Stimulated activated effector memory CD8-positive, alpha-beta T cell treated with anti-CD3 and anti-CD28 coated beads, Interleukin-12 subunit alpha, Interleukin-12 subunit beta, amount 100 ng/mL, for 72 hours (primary cell): ENCODE measurements around the gene PEX11G.
"Not testable (repeated sequence)": the region's sequence is repeated elsewhere in the genome, so short reads cannot be mapped to it uniquely, and the experiment has no call there.

Experiments used
- ATAC-seq: fragments of 150-1000 bp; cut with Tn5 transposase; 2 replicates; pipeline ENCODE4 v1.10.0; 2021
- DNase-seq, 2 donors: peaks; one replicate each; pipeline ENCODE4 v3.0.0; 2021 to 2022; ENCODE audit warnings: low spot score in 2 of 2
- H3K27ac Mint-ChIP-seq: one replicate; pipeline ENCODE4 v1.8.0; 2022; ENCODE audit warnings: mild to moderate bottlenecking, mixed read lengths
- H3K36me3 Mint-ChIP-seq: one replicate; pipeline ENCODE4 v1.8.0; 2022; ENCODE audit warnings: mild to moderate bottlenecking, mixed read lengths
- H3K4me1 Mint-ChIP-seq: one replicate; pipeline ENCODE4 v1.8.0; 2022; ENCODE audit warnings: mixed read lengths
- H3K4me3 Mint-ChIP-seq: one replicate; pipeline ENCODE4 v1.8.0; 2022; ENCODE audit warnings: mild to moderate bottlenecking, mixed read lengths
- H3K9me3 Mint-ChIP-seq: one replicate; pipeline ENCODE4 v1.8.0; 2022; ENCODE audit warnings: mixed read lengths

PEX11G gene

DNA sequence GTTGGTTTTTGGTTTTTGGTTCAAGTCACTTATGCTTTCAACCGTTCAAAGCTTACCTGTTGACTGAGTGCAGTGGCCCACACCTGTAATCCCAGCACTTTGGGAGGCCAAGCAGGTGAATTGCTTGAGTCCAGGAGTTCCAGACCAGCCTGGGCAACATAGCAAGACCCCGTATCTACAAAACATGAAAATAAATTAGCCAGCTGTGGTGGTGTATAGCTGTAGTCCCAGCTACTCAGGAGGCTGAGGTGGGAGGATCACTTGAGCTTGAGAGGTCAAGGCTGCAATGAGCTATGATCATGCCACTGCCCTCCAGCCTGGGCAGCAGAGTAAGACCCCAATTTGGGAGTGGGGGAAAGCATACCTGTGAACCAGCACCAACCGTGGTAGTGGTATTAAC, 43.7 kb downstream of the PEX11G start:
- Mint-ChIP-seq H3K27ac (peak overlapping the region; percentile 93), H3K4me1 (peaks cover under 1% of the 10 kb centered on the region), H3K4me3 (no peak overlapping the region), H3K36me3 (peaks cover 96% of the 10 kb centered on the region), H3K9me3 (no peaks in the 10 kb centered on the region)
- ATAC-seq (no peak), DNase-seq (no peak)

DNA sequence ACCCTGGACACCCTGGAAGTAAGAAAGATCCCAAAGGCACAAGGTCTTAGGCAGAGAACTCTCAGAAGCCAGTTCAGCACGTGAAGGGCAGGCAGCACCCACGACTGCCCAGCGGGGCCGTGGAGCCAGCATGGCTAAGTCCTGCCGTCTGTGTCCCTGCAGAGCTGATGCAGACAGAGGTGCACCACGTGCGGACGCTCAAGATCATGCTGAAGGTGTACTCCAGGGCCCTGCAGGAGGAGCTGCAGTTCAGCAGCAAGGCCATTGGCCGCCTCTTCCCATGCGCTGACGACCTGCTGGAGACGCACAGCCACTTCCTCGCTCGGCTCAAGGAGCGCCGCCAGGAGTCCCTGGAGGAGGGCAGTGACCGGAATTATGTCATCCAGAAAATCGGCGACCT, 44.8 kb downstream of the PEX11G start:
- peaks cover 90% of the 10 kb centered on the region for H3K36me3 Mint-ChIP-seq
- DNase-seq (no peak), ATAC-seq (no peak)
- peak overlapping the region; percentile 93 for H3K27ac Mint-ChIP-seq
- H3K4me1 Mint-ChIP-seq: no peaks in the 10 kb centered on the region
- H3K4me3 Mint-ChIP-seq: no peak overlapping the region
- H3K9me3 Mint-ChIP-seq: no peaks in the 10 kb centered on the region

DNA sequence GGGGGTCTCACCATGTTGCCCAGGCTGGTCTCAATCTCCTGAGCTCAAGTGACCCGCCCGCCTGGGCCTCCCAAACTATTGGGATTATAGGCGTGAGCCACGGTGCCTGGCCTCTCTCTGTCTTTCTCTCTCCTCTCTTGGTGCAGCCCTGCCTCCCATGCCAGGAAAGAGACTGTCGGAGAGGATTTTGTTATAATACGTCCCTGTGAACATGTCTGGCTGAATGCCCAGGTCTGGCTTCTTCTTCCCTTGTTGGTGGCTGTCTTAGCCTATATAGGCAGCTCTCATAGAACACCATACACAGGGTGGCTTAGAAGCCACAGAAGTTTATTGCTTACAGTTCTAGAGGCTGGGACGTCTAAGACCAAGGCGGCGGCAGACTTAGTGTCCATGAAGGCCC, 46.4 kb downstream of the PEX11G start:
- peaks cover 90% of the 10 kb centered on the region for H3K36me3 Mint-ChIP-seq
- no peaks in the 10 kb centered on the region for H3K4me1 Mint-ChIP-seq
- no peak for DNase-seq
- no peak overlapping the region for H3K4me3 Mint-ChIP-seq
- ATAC-seq: no peak
- H3K9me3 Mint-ChIP-seq: no peaks in the 10 kb centered on the region
- H3K27ac Mint-ChIP-seq: peak overlapping the region; percentile 93

DNA sequence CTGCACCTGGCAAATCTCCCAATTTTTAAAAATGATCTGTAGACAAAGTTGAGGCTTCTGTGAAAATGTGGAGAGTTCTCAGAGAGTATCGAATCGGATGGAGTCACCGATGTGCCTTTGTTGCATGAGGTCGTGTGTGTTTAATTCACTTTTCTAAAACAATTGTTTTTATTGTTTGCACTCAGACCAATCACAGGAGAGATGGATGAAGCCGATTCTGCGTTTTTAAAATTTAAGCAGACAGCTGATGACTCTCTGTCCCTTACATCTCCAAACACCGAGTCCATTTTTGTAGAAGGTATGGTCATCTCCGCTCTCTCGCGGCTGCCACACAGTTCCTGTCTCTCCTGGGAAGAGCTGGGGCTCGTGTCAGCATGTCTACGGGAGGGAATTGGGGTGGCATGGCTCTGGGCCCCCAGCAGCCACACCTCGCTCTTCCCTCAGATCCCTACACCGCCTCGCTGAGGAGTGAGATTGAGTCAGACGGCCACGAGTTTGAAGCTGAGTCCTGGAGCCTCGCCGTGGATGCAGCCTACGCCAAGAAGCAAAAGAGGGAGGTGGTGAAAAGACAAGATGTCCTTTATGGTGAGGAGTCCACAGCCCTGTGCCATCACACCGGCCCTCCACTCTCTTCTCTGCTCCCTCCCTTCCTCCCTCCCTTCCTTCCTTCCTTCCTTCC, 47.2 kb downstream of the PEX11G start:
- Mint-ChIP-seq H3K4me1 (peaks cover 2% of the 10 kb centered on the region), H3K36me3 (peaks cover 90% of the 10 kb centered on the region), H3K27ac (peak overlapping the region; percentile 93), H3K4me3 (no peak overlapping the region), H3K9me3 (no peaks in the 10 kb centered on the region)
- DNase-seq (no peak), ATAC-seq (no peak)

DNA sequence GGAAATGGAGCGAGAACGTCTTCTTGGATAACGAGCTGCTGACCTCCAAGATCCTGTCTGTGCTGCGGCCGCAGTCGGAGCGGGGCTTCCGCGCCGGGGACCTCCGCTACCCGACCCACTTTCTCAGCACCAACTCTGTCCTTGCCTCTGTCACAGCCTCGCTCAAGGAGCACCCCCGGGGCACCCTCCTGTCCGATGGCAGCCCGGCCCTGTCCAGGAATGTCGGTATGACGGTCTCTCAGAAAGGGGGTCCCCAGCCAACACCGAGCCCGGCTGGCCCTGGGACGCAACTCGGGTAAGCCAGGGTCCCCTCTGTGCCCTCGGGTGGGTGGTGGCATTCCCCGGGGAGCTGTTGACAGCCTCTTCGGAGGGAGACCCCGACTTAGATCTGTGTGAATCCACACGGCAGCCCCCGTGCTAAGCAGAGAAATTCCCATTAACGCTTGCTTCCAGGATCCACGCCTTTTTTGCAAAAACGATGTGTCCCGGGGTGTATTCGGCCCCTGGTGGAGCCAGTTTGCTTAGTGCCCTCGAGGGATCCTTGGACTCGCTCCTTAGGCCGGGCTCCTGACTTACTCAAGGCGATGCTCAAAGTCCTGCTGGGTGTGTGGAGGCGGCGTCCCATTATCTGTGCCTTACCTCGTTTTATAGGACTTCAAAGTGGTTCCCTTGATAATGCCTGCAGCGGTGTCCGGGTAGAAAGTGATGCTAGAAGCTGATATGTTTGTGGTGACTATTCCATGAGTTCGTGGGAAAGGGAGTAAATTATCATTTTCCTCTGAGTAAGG, 48.5 kb downstream of the PEX11G start:
- Mint-ChIP-seq H3K27ac (peak overlapping the region; percentile 93), H3K4me1 (peaks cover 11% of the 10 kb centered on the region), H3K4me3 (no peak overlapping the region), H3K9me3 (no peaks in the 10 kb centered on the region), H3K36me3 (peaks cover 88% of the 10 kb centered on the region)
- DNase-seq (no peak), ATAC-seq (no peak)

DNA sequence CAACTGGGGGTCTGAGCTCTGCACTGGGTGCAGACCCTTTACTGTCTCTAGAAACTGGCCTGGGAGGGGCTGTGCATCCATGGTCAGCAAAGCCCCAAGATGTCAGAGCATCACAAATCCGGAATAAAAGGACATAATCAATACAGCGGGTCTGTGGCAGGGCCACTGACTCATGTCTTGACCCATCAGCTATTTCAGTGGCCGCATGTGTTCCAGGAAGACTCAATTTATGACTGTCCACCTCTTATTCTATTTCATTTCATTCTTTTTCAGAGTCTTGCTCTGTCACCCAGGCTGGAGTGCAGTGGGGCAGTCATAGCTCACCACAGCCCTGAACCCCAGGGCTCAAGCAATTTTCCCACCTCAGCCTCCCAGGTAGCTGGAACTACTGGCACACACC, 53.2 kb downstream of the PEX11G start:
- no peaks in the 10 kb centered on the region for H3K9me3 Mint-ChIP-seq
- H3K4me3 Mint-ChIP-seq: no peak overlapping the region
- ATAC-seq (no peak), DNase-seq (no peak)
- H3K36me3 Mint-ChIP-seq: peaks cover 57% of the 10 kb centered on the region
- H3K27ac Mint-ChIP-seq: peak overlapping the region; percentile 91
- peaks cover 26% of the 10 kb centered on the region for H3K4me1 Mint-ChIP-seq

DNA sequence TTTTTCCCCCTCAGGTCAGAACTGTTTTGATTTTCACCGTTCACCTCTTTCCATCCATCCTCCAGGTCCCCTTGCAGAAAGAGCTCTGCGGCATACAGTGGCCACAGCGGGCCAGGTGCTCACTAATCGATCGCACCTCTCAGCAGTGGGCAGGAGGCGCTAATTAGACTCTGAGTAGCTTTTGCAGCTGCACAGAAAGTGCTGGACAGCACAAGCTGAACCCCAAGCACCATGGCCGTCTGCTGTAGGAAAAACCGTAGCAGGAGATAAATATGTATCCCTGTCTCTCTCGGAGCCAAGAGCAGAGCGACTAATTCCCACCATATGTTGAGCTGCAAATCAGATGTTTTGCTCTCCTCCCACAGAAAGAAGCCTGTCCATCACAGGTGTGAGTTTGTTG, 54.4 kb downstream of the PEX11G start:
- DNase-seq: no peak
- Mint-ChIP-seq H3K36me3 (peaks cover 62% of the 10 kb centered on the region), H3K4me1 (peaks cover 26% of the 10 kb centered on the region), H3K27ac (peak overlapping the region; percentile 91), H3K9me3 (no peaks in the 10 kb centered on the region), H3K4me3 (no peak overlapping the region)
- no peak for ATAC-seq

DNA sequence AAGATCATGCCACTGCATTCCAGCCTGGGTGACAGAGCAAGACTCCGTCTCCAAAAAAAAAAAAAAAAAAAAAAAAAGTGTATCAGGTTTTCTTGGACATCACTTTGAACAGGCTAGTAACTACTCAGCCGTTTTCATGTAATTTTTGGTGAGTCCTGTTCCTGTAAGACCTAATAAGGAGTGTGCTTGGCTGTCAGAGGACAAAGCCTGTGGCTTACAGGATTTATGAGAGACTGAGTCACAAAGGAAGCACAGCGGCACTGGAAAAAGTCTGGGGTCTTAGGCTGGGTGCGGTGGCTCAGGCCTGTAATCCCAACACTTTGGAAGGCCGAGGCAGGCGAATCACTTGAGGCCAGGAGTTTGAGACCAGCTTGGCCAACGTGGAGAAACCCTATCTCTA, 55.4 kb downstream of the PEX11G start:
- not testable (repeated sequence) for H3K27ac Mint-ChIP-seq, H3K9me3 Mint-ChIP-seq, H3K4me3 Mint-ChIP-seq, ATAC-seq, DNase-seq
- peaks cover 34% of the 10 kb centered on the region for H3K4me1 Mint-ChIP-seq
- H3K36me3 Mint-ChIP-seq: peaks cover 56% of the 10 kb centered on the region

DNA sequence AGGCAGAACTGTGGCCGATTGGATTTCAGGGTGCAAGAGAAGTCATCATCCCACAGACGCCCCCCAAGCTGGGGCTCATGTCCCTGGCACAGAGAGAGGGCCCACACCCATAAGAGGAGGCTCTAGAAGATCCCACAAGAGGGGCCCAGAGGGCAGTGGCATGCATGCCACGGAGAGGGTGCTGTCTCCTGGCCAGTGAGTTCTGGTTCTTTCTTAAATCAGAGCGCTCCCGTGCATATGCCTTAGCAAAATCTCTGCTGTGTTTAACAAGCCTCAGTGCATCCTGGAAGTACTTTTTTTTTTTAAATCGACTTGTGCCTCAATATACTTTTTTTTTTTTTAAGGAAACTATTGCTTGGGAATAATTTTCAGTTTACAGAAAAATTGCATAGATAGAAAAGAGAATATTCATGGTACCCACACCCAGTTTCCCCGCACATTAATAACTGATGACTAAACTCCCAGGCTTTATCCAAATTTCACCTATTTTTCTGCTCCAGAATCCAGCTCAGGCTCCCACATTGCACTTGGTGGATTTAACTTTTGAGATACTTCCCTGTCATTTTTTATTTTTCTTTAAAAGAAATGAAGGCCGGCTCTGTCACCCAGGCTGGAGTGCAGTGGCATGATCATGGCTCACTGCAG, 59.1 kb downstream of the PEX11G start:
- Mint-ChIP-seq H3K36me3 (peaks cover 26% of the 10 kb centered on the region), H3K4me1 (peaks cover 40% of the 10 kb centered on the region), H3K9me3 (no peaks in the 10 kb centered on the region), H3K4me3 (no peak overlapping the region), H3K27ac (peak overlapping the region; percentile 80)
- DNase-seq: no peak
- no peak for ATAC-seq

DNA sequence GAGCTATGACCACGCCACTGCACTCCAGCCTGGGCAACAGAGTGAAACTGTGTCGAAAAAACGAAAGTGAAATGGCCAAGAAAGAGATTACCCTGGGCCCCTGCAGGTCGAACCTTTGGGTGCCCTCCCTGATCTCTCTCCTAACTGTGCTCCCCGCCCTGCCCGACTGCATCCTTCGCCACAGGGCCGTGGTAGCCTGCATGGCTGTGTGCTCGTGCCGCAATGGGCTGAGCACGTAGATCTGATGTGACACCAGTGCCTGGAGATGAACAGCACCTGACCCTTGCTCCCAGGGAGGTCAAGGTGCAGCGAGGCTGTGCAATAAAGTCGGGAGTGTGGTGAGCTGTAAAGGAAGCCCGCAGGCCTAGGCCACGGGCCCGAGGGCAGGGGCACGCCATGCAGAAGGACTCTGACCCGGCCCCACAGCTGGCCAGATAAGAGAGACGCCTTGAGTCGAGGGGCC, 60.2 kb downstream of the PEX11G start:
- ATAC-seq (peak; percentile 40), DNase-seq (no peak)
- Mint-ChIP-seq H3K9me3 (no peaks in the 10 kb centered on the region), H3K4me3 (peak overlapping the region; percentile 70), H3K4me1 (peaks cover 36% of the 10 kb centered on the region), H3K36me3 (peaks cover 32% of the 10 kb centered on the region), H3K27ac (peak overlapping the region; percentile 80)

DNA sequence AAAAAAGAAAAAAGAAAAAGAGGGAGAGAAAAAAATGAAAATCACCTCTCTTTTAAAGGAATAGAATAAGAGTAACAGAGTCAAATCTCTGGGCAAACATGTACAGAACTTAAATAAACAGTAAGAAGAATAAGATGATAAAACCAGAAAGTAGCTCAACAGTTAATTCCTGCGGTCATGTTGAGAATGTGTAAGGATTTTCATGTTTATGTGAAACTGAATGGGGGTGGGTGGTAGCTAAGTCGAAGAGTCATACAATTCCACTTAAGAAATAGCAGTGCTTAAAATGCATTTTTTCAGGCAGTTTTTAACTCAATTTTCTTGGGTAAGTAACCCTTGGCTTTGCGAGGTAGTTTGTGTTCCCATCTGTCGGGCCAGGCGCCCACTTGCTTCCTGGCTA, 60.9 kb downstream of the PEX11G start:
- Mint-ChIP-seq H3K36me3 (peaks cover 36% of the 10 kb centered on the region), H3K9me3 (no peaks in the 10 kb centered on the region), H3K4me3 (peak overlapping the region; percentile 70), H3K4me1 (peaks cover 36% of the 10 kb centered on the region), H3K27ac (peak overlapping the region; percentile 80)
- DNase-seq: no peak
- ATAC-seq: peak; percentile 70

DNA sequence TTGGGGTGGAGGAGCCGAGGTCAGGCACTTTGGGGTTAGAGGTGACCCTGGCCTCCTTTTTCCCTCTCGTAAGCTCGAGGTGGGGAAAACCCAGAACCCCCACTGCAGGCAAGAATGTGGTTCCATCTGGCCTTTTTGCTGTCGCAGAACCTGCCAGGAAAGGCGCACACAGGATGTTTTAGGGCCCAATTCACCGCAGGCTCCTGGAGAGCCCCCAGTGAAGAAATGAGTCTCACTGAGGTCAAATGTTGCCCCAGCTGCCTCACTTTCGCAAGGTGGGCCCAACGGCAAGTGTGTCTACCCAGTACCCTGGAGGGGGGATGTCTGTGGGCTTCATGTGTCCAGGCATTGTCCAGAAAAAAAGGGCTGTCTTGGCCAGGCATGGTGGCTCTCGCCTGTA, 61.8 kb downstream of the PEX11G start:
- peak overlapping the region; percentile 80 for H3K27ac Mint-ChIP-seq

More for the DNA sequence above, 61.8 kb downstream of the PEX11G start:
- peaks cover 42% of the 10 kb centered on the region for H3K36me3 Mint-ChIP-seq
- H3K9me3 Mint-ChIP-seq: no peaks in the 10 kb centered on the region
- DNase-seq (peak; percentile 28 to 66), ATAC-seq (peak; percentile 87)
- H3K4me1 Mint-ChIP-seq: peaks cover 42% of the 10 kb centered on the region
- peak overlapping the region; percentile 70 for H3K4me3 Mint-ChIP-seq
